DOHH2 (cell line): ENCODE measurements around the gene KCNG2.

Source experiments
- CTCF ChIP-seq: fragments of 200-600 bp; sonication (generic); IDR thresholded peaks from one replicate; pipeline ENCODE4 v1.5.1; 2014; ENCODE audit warnings: antibody characterized with exemption, mild to moderate bottlenecking, low read depth, low read length; ENCODE audit not compliant: poor library complexity, severe bottlenecking
- EZH2phosphoT487 ChIP-seq: fragments of 200-600 bp; sonication (generic); IDR thresholded peaks from 2 replicates; pipeline ENCODE4 v1.6.1; 2017; ENCODE audit warnings: borderline replicate concordance, mild to moderate bottlenecking, antibody characterized with exemption, low read length, moderate library complexity, mixed read lengths

GRCh38 chr18:79869591-79870300 lies 72.0 kb downstream of the KCNG2 start:
- TF ChIP-seq CTCF (no peak), EZH2phosphoT487 (no peak)
